Coronary artery (tissue), 2 donors: ENCODE measurements around the gene ZMIZ1.
A peak's percentile ranks its signal among the peaks of the same experiment; 100 is the strongest.

Experiments
- DNase-seq: peaks from one replicate; pipeline ENCODE4 v3.0.0-alpha.2; 2017; ENCODE audit warnings: low spot score
- H3K27ac ChIP-seq, 2 donors: fragments of 200-600 bp; sonication (generic); one replicate each; pipeline ENCODE4 v1.5.1; 2016 to 2019
- H3K4me3 ChIP-seq: fragments of 200-600 bp; sonication (generic); 2 replicates; pipeline ENCODE4 v1.5.1; 2016; ENCODE audit warnings: mild to moderate bottlenecking, moderate library complexity
- TF ChIP-seq, protein P1 (sequence below): fragments of 200-600 bp; sonication (generic); IDR thresholded peaks from one replicate; pipeline ENCODE4 v1.5.1; 2019; ENCODE audit warnings: antibody characterized with exemption

Gene ZMIZ1

DNA sequence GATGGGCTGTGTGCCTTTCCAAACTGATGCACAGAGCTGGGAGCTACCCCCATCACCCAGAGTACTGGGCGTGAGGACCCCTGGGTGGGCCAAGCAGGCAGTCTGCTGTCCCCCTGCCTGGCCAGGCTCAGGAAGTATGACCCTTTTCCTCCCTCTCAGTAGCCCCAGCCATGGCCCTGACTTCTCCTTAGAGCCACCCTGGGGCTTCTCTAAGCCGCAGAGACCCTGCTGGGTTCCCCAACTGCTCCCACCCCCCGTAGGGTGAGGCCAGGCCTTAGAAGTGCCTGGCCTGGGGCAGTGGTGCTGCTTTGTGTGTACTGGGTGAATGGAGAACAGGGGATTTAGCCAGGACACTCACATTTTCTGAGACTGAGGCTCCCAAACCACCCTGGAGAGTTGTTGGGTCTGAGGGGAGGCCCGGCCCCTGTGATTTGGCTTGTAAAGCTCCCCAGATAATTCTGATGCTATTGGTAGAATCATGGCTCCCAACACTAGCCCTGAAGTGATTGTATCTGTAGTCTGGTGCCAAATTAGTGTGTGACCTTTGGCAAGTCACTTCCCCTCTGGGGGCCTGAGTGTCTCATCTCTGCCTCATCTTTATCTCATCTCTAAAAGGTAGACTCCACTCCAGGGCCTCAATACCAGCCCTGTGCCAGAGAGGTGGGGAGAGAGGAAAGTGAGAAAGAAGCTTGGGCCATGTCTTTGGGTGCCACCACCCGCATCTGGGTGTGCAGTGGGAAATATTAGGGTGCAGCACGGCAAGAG lies 178.8 kb downstream of the ZMIZ1 start:
- H3K27ac ChIP-seq, result peak overlapping the region; percentile 91 to 97
- TF ChIP-seq, protein P1, sequence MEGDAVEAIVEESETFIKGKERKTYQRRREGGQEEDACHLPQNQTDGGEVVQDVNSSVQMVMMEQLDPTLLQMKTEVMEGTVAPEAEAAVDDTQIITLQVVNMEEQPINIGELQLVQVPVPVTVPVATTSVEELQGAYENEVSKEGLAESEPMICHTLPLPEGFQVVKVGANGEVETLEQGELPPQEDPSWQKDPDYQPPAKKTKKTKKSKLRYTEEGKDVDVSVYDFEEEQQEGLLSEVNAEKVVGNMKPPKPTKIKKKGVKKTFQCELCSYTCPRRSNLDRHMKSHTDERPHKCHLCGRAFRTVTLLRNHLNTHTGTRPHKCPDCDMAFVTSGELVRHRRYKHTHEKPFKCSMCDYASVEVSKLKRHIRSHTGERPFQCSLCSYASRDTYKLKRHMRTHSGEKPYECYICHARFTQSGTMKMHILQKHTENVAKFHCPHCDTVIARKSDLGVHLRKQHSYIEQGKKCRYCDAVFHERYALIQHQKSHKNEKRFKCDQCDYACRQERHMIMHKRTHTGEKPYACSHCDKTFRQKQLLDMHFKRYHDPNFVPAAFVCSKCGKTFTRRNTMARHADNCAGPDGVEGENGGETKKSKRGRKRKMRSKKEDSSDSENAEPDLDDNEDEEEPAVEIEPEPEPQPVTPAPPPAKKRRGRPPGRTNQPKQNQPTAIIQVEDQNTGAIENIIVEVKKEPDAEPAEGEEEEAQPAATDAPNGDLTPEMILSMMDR, result no peak
- no peak overlapping the region for H3K4me3 ChIP-seq
- DNase-seq, result no peak

DNA sequence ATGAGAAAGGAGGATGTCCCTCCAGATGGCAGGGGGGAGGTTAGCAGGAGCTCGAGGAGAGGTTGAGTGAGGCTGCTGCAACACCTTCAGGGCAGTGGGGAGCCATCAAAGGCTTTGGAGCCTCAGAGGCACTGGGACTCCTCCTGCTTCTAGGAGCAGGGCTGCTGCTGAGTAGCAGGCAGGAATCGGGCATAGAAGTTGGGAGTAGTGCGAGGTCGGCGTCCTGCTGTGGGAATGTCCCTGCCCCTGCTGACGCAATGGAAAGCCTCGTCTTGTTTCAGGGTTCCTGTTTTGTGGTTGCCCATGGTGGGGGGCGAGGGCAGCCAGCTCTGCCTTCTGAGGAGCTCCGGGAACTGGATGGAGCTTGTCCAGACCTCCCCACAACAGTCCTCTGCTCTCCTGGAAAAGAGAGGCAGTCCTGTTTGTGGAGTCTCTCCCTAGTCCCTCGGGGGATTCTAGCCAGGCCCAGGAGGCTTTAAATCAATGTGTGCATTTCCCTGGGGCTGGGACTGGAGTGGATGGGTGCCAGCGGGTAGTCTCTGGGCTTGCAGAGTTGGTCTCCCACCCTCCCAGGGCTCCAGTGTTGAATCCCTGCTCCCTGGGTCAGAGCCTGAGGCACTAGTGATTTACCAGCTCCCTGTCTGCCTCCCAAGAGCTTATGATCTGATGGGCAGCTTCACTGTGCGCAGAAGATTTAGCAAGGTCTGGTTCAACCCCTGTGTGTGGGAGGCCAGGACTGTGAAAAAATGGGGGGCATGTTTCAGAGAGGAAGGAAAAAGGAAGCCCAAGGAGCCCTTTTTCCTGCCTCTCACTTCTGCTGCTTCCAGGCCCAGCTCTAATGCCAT lies 179.8 kb downstream of the ZMIZ1 start:
- H3K27ac ChIP-seq, result peak overlapping the region; percentile 91 to 97
- H3K4me3 ChIP-seq, result no peak overlapping the region
- TF ChIP-seq, protein P1, result no peak
- DNase-seq, result no peak

DNA sequence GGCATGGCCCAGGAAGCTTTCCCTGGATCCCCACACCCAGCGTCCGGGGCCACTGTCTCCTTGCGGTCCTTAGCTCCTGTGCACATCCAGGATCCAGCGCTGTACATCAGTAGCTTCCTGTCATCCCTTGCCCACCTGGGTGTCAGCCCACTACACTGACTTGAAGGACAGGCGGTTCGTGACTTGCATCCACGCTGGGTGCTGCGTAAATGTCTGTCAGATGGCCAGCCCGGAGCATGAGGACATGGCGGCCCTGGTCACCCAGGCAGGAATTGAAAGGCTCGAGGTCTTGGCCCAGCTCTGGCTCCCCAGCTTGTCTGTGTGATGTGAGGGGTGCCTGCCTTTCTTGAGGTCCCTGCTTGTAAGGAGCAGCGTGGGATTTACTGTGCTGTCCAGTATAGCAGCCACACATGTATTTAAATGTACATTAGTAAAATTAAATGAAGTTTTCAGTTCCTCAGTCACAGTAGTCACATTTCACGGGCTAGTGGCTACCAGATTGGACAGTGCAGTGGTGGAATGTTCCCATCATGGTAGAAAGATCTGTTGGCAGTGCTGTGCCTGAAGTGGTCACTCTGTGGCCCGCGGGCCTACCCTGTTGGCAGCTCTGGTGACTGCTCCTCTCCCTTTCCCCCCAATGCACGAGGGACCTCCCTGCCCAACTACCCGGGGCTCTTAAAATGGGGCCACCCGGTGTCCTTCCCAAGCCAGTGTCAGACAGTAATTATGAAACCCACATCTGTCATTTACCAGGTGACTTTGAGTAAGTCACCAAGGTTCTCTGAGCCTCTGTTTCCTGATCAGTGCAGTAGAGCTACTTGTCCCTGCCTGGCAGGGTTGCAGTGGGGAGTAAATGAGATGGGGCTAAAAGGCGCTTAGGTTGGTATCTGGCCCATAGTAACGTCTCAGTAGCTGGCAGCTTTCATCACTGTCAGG lies 180.7 kb downstream of the ZMIZ1 start:
- TF ChIP-seq, protein P1, result no peak
- no peak for DNase-seq
- Histone ChIP-seq H3K27ac (peak overlapping the region; percentile 91 to 97), H3K4me3 (no peak overlapping the region)

DNA sequence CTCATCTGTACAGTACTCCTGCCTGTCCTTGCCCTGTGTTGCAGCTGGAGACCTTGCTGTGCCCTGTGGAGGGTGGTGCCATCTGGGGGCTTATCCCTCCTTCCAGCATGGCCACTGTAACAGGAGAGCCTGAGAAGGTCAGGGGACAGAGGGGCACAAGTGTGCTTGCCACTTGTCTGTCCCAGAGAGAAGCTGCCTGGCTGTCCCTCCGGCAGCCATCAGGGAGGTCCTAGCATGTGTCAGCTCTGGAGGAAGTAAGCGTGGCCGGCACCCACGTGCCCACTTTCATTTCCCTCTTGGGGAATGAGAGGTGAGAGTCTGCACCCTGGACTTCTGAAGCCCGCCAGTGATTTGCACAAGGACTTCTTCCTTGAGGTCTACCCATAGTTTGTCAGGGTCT lies 181.5 kb downstream of the ZMIZ1 start:
- no peak for DNase-seq

DNA sequence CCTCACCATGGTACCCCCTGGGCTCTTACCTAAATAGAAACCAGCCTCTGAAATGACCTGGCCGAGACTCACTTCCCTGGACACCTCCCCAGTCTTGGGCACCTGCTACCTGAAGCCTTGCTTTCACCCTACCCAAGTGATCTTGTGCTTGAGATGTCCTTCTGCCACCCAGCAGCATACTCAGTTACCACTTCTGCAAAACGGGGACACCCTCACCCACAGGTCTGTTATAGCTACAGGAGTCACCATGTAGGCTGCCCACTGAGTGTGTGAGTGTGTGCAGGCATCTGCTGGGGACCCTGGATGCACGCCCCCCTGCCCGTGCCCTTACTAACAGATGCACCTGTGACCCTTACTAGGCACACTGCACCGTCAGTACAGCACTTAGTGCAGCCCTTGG lies 183.7 kb downstream of the ZMIZ1 start:
- Histone ChIP-seq H3K4me3 (no peak overlapping the region), H3K27ac (no peak overlapping the region)
- TF ChIP-seq, protein P1, result no peak
- DNase-seq, result no peak

More for the DNA sequence above, 181.5 kb downstream of the ZMIZ1 start:
- Histone ChIP-seq H3K4me3 (no peak overlapping the region), H3K27ac (peak overlapping the region in 1 of 2 donors; percentile 97)
- TF ChIP-seq, protein P1, result no peak

DNA sequence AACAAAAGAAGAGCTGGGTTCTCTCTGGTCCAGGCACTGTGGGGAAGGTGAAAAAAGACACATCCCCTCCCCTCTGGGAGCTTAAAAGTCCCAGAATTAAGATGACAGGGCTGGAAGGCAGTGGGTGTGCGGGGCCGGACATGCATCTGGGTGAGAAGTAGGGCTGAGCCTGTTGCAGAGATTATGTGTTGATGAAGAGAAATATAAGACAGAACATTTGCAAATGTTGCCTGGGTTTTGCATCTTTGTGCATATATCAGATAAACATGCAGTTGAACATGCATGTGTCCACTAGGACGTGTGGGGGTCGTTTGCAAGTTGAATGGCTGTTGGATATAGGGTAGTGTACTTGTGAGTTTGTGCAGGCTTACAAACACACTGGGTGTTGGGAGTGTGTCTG lies 184.2 kb downstream of the ZMIZ1 start:
- TF ChIP-seq, protein P1, result no peak
- no peak overlapping the region for H3K27ac ChIP-seq
- no peak overlapping the region for H3K4me3 ChIP-seq
- DNase-seq, result no peak
